ENCODE data around the gene PKIB.

DNA sequence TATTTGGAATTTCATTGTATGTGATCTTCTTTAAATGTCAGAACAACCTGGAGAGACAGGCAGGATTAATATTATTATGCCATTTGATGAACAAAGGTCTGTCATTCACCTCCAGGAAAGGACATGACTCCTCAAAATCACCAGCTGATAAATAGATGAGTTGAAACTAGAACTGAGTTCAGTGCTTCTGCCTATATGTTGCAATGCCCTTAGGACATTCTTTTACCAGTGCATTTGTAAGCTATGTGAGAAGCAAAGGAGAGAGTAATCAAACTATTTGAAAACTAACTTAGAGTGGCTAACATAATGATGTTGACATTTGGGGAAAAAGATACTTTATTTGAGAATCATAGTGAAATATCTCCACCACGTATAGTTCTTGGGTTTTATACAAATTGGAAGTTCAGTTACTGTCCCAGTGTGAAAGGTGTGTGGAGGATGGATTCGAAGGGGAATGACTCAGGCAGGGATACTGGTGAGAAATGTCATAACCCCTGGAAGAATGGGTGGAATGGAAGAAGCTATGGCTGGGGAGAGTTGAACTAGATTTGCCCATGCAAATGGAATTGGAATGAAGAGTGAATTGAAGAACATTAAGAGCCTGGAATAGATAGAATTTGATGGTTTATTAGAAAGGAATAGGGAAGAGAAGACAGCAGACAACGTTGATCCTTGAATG, 21.5 kb downstream of the PKIB start:
- TF ChIP-seq POLR2A (IDR thresholded peaks at IDR 0.05) = no peak
- TF ChIP-seq, protein P1, sequence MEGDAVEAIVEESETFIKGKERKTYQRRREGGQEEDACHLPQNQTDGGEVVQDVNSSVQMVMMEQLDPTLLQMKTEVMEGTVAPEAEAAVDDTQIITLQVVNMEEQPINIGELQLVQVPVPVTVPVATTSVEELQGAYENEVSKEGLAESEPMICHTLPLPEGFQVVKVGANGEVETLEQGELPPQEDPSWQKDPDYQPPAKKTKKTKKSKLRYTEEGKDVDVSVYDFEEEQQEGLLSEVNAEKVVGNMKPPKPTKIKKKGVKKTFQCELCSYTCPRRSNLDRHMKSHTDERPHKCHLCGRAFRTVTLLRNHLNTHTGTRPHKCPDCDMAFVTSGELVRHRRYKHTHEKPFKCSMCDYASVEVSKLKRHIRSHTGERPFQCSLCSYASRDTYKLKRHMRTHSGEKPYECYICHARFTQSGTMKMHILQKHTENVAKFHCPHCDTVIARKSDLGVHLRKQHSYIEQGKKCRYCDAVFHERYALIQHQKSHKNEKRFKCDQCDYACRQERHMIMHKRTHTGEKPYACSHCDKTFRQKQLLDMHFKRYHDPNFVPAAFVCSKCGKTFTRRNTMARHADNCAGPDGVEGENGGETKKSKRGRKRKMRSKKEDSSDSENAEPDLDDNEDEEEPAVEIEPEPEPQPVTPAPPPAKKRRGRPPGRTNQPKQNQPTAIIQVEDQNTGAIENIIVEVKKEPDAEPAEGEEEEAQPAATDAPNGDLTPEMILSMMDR (IDR thresholded peaks at IDR 0.05) = no peak
- no peak for TF ChIP-seq POLR2AphosphoS5 (IDR thresholded peaks at IDR 0.05)
